T-helper 1 cell treated with Interleukin-12 subunit alpha and Interleukin-12 subunit beta and Interleukin-4 antibody, amounts not matched to agents 30 ng/mL and 1 ng/mL, for 36 hours (primary cell): ENCODE data around the gene PIK3CA. TPM values are rescaled to one million over a fixed set of nuclear protein-coding genes. Genes with fewer than 3 reads are reported as not detected.

Experiments
- total RNA-seq: library from RNA; stranded (reverse); gene quantifications from 2 replicates; pipeline ENCODE4 v1.2.3, GENCODE V29; 2022

PIK3CA gene
- total RNA-seq, 1 donor from 2014 or later = 25.1 TPM

Other genes starting within 250 kb of the PIK3CA start
- 32.1 and 32.9 TPM in 2 replicates for gene ZMAT3, start 76.5 kb upstream of the PIK3CA start, total RNA-seq
- gene KCNMB3, start 102.8 kb downstream of the PIK3CA start, total RNA-seq = 0.88 and 1.0 TPM in 2 replicates
- 28.9 and 30.5 TPM in 2 replicates for gene ZNF639, start 174.7 kb downstream of the PIK3CA start, total RNA-seq
- gene MFN1, start 199.4 kb downstream of the PIK3CA start, total RNA-seq = 32.9 and 39.8 TPM in 2 replicates